ENCODE results near the gene ARL6. TPM values are rescaled to one million over a fixed set of nuclear protein-coding genes. Genes with fewer than 3 reads are reported as not detected.

Gene ARL6
- total and polyA plus RNA-seq, 2 of the 8 experiments (the other 6 are each of a cell fraction or from before 2014, with no cell fraction given) = 1.8 to 12.0 TPM

DNA sequence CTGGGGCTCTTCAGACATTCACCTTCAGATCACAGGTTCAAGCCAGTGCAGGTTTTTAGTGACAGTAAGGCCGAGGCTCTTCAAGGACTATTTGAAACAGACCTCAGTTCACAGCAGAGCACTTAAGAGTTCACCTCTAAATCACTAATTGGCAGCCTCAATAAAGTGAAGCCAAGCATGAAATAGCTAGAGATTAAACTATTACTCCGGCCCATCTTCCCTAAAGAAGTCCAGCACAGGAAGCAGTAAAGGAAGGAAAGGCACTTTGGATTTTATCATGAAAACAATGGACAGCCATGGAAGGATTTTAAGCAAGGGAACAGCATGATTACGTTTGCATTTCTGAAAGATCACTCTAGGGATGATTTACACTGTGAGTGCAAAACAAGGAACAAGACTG lies 27.6 kb upstream of the ARL6 start:
- Histone ChIP-seq H3K56ac (replicated peaks; ENCODE audit: insufficient read length, low read depth, low read length) (no peak overlapping the region), H3K23ac (ENCODE audit: insufficient read length) (no peak overlapping the region), H3K23me2 (ENCODE audit: low read depth, low read length) (no peaks in the 10 kb centered on the region; the same call in 1 of the 2 replicates), H3K4me3 (ENCODE audit: extremely low read depth in 1 of 4, insufficient read depth in 2 of 4, low read depth in 3 of 4, low read length in 4 of 4) (no peak overlapping the region), H3K9ac (replicated peaks in 1 of 4; ENCODE audit: extremely low read depth in 1 of 4, low read depth in 3 of 4, low read length in 3 of 4) (no peak overlapping the region), H4K8ac (ENCODE audit: extremely low read depth, insufficient read depth, low read length) (no peak overlapping the region), H3K14ac (ENCODE audit: insufficient read length) (no peak overlapping the region), H3K27me3 (replicated peaks in 1 of 4; ENCODE audit: control insufficient read depth in 3 of 4, extremely low read depth in 1 of 4, insufficient read depth in 3 of 4, low read length in 3 of 4) (no peaks in the 10 kb centered on the region), H4K5ac (ENCODE audit: insufficient read length, low read depth, low read length) (no peak overlapping the region), H3K18ac (ENCODE audit: extremely low read depth, low read length) (no peak overlapping the region), H2BK12ac (ENCODE audit: low read depth, low read length) (no peak overlapping the region), H2AK5ac (ENCODE audit: low read depth, low read length) (no peak overlapping the region), H2AFZ (ENCODE audit: low read length) (0 out of 2 replicates have a peak overlapping the region, but pooled peaks have one; percentile 22), H3K79me1 (ENCODE audit: low read depth, low read length) (no peaks in the 10 kb centered on the region), H3K4me2 (ENCODE audit: insufficient read depth in 1 of 2, low read depth in 2 of 2, low read length in 2 of 2) (no peak overlapping the region), H3K4me1 (replicated peaks in 1 of 4; ENCODE audit: control insufficient read depth in 3 of 4, insufficient read depth in 4 of 4, low read length in 3 of 4) (peaks cover 0 to 3% (median 0%) of the 10 kb centered on the region in 4 experiments; a peak in 1 of 7 replicates), H4K20me1 (replicated peaks in 1 of 2; ENCODE audit: control insufficient read depth in 1 of 2, insufficient read depth in 2 of 2, low read length in 2 of 2) (no peaks in the 10 kb centered on the region), H2BK20ac (ENCODE audit: low read length) (no peak overlapping the region), H3K79me2 (ENCODE audit: control insufficient read depth in 1 of 2, insufficient read depth in 2 of 2, low read length in 2 of 2) (no peaks in the 10 kb centered on the region), H3K9me3 (ENCODE audit: insufficient read depth in 2 of 2, low read depth in 1 of 2, low read length in 1 of 2) (no peaks in the 10 kb centered on the region), H2BK120ac (replicated peaks; ENCODE audit: low read depth, low read length) (no peak overlapping the region), H3K27ac (ENCODE audit: low read depth, low read length) (no peak overlapping the region), H2BK15ac (ENCODE audit: low read length) (no peak overlapping the region), H3K4ac (replicated peaks; ENCODE audit: insufficient read length, low read depth, low read length) (no peak overlapping the region), H4K91ac (replicated peaks; ENCODE audit: insufficient read length, low read length) (no peak overlapping the region), H3K36me3 (ENCODE audit: control insufficient read depth in 2 of 4, insufficient read depth in 4 of 4, low read length in 3 of 4) (no peaks in the 10 kb centered on the region), H2BK5ac (ENCODE audit: low read depth, low read length) (no peak overlapping the region)
- no peak for FAIRE-seq
- DNase-seq (ENCODE audit: low read depth in 1 of 2, low spot score in 2 of 2) = no peak
- WGBS, 2 experiments (ENCODE audit: extremely low coverage in 1 of 2, insufficient coverage in 1 of 2, insufficient read length in 1 of 2, insufficient replicate concordance in 2 of 2, low coverage in 1 of 2, low lambda C conversion rate in 2 of 2, missing lambda C conversion rate in 1 of 2) = 51% methylated on average over 3 of the region's 3 CpGs; no CpG with 5 or more reads in 1 of the 2 experiments
- CTCF ChIA-PET (ENCODE audit: partially characterized antibody) = interaction anchor here (1.0 kb wide), 1 partner anchor 46 kb away, joined by 3 read pairs; no protein-coding TSS in a partner anchor
- TF ChIP-seq CTBP2 (IDR thresholded peaks at IDR 0.05; ENCODE audit: borderline replicate concordance, insufficient read depth, insufficient read length, low read length) (no peak), EZH2 (IDR thresholded peaks at IDR 0.05; ENCODE audit: low read depth, low read length, severe bottlenecking) (no peak), SUZ12 (IDR thresholded peaks at IDR 0.05; ENCODE audit: low read length) (no peak), EP300 (IDR thresholded peaks at IDR 0.05; ENCODE audit: borderline replicate concordance in 1 of 2, low read depth in 2 of 2, low read length in 2 of 2) (no peak)
- POLR2A ChIA-PET (ENCODE audit: partially characterized antibody) = no interaction called here

Data from H1 (cell line).